GM12878 (cell line): ENCODE results near the gene CSTF1.

Experiments used
- BRCA1 ChIP-seq: IDR thresholded peaks from 2 replicates; pipeline ENCODE4 v1.6.1; 2011; ENCODE audit warnings: low read depth, low read length, improper control_type of control experiment
- DPF2 ChIP-seq: fragments of 450-650 bp; IDR thresholded peaks from 2 replicates; pipeline ENCODE4 v1.6.1; 2017; ENCODE audit warnings: mild to moderate bottlenecking
- ETV6 ChIP-seq, 2 experiments: fragments of 450-650 bp in 1 of 2; IDR thresholded peaks in 1 of 2; conservative IDR thresholded peaks in 1 of 2; 2 replicates each; pipeline ENCODE4 v1.6.1; 2014; ENCODE audit warnings: antibody characterized with exemption in 1 of 2, borderline replicate concordance in 1 of 2, low read depth in 1 of 2, mild to moderate bottlenecking in 1 of 2, moderate library complexity in 1 of 2
- GABPA ChIP-seq: IDR thresholded peaks from 2 replicates; pipeline ENCODE4 v1.6.1; 2014; ENCODE audit warnings: antibody characterized with exemption, low read depth, mild to moderate bottlenecking, inconsistent platforms
- GATAD2B ChIP-seq: fragments of 450-650 bp; conservative IDR thresholded peaks from 2 replicates; pipeline ENCODE4 v1.6.1; 2017; ENCODE audit warnings: low read depth, mild to moderate bottlenecking, moderate library complexity
- KAT2A ChIP-seq: conservative IDR thresholded peaks from 2 replicates; pipeline ENCODE4 v1.6.1; 2011; ENCODE audit warnings: low read depth, low read length; ENCODE audit not compliant: control insufficient read depth
- NFXL1 ChIP-seq: fragments of 450-650 bp; IDR thresholded peaks from 2 replicates; pipeline ENCODE4 v1.6.1; 2017; ENCODE audit warnings: antibody characterized with exemption, mild to moderate bottlenecking, borderline replicate concordance
- POLR2AphosphoS5 ChIP-seq: IDR thresholded peaks from 2 replicates; pipeline ENCODE4 v1.6.1; 2011; ENCODE audit warnings: mild to moderate bottlenecking, low read length, inconsistent platforms
- SP1 ChIP-seq: IDR thresholded peaks from one replicate; pipeline ENCODE4 v1.6.1; 2011; ENCODE audit warnings: low read depth, low read length
- STAT3 ChIP-seq: IDR thresholded peaks from 2 replicates; pipeline ENCODE4 v1.6.1; 2011; ENCODE audit warnings: low read depth, low read length, improper control_type of control experiment
- TBL1XR1 ChIP-seq: IDR thresholded peaks from 2 replicates; pipeline ENCODE4 v1.6.1; 2012; ENCODE audit warnings: low read depth, low read length, improper control_type of control experiment
- ZNF24 ChIP-seq: fragments of 450-650 bp; IDR thresholded peaks from 2 replicates; pipeline ENCODE4 v1.6.1; 2017; ENCODE audit warnings: antibody characterized with exemption, mild to moderate bottlenecking
- ZZZ3 ChIP-seq: IDR thresholded peaks from 2 replicates; pipeline ENCODE4 v1.6.1; 2011; ENCODE audit warnings: low read depth; ENCODE audit not compliant: control insufficient read depth, insufficient read length
- TF ChIP-seq, protein P1 (sequence below), 3 experiments: IDR thresholded peaks in 2 of 3; conservative IDR thresholded peaks in 1 of 3; 2 replicates each; pipeline ENCODE4 v1.5.1; 2011; ENCODE audit warnings: low read depth in 3 of 3, low read length in 3 of 3, mild to moderate bottlenecking in 3 of 3, control low read depth in 2 of 3, moderate library complexity in 2 of 3, inconsistent platforms in 1 of 3, mixed read lengths in 1 of 3; ENCODE audit not compliant: control insufficient read depth in 2 of 3, insufficient read depth in 1 of 3; ENCODE audit errors: extremely low read depth in 1 of 3

- TF ChIP-seq, protein P1, sequence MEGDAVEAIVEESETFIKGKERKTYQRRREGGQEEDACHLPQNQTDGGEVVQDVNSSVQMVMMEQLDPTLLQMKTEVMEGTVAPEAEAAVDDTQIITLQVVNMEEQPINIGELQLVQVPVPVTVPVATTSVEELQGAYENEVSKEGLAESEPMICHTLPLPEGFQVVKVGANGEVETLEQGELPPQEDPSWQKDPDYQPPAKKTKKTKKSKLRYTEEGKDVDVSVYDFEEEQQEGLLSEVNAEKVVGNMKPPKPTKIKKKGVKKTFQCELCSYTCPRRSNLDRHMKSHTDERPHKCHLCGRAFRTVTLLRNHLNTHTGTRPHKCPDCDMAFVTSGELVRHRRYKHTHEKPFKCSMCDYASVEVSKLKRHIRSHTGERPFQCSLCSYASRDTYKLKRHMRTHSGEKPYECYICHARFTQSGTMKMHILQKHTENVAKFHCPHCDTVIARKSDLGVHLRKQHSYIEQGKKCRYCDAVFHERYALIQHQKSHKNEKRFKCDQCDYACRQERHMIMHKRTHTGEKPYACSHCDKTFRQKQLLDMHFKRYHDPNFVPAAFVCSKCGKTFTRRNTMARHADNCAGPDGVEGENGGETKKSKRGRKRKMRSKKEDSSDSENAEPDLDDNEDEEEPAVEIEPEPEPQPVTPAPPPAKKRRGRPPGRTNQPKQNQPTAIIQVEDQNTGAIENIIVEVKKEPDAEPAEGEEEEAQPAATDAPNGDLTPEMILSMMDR (IDR thresholded peaks at IDR 0.05 in 2 of 3, conservative IDR thresholded peaks at IDR 0.05 in 1 of 3; ENCODE audit: control insufficient read depth in 2 of 3, extremely low read depth in 1 of 3, insufficient read depth in 1 of 3, low read depth in 3 of 3, low read length in 3 of 3): no peak
- TF ChIP-seq NFXL1: no peak
- TF ChIP-seq ZNF24: no peak
- no peak for TF ChIP-seq GATAD2B
- no peak for TF ChIP-seq DPF2
- no peak for TF ChIP-seq POLR2AphosphoS5
- TF ChIP-seq STAT3: no peak
- TF ChIP-seq BRCA1: no peak
- no peak for TF ChIP-seq TBL1XR1
- no peak for TF ChIP-seq SP1
- TF ChIP-seq KAT2A: no peak
- no peak for TF ChIP-seq GABPA
- TF ChIP-seq ETV6 (conservative IDR thresholded peaks at IDR 0.05 in 1 of 2, IDR thresholded peaks at IDR 0.05 in 1 of 2; ENCODE audit: borderline replicate concordance in 1 of 2, low read depth in 1 of 2): no peak
- no peak for TF ChIP-seq ZZZ3
Measured at GRCh38 chr20:56442389-56443365, 50.2 kb downstream of the CSTF1 start.
